Measurements from ENCODE around the gene TEKTIP1. TPM values are rescaled to one million over a fixed set of nuclear protein-coding genes. Genes with fewer than 3 reads are reported as not detected.

The TEKTIP1 gene
- total and polyA plus RNA-seq, 2 of the 4 experiments (the other 2 are of a cell fraction) = not detected

DNA sequence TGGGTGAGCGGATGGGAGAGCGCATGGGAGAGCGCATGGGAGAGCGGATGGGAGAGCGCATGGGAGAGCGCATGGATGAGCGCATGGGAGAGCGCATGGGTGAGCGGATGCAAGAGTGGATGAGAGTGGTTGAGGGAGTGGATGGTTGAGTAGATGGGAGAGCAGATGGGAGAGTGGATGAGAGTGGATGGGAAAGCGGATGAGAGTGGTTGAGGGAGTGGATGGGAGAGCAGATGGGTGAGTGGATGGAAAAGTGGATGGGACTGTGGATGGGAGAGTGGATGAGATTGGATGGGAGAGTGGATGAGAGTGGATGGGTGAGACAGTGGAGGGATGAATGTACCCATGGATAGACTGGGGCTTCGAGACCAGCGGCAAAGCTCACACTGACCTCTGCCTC, 8.6 kb upstream of the TEKTIP1 start:
- WGBS, 2 experiments (ENCODE audit: extremely low coverage in 2 of 2, insufficient read length in 1 of 2) = 94% methylated on average over 10 of the region's 12 CpGs; no CpG with 5 or more reads in 1 of the 2 experiments
- dilution Hi-C loops (cut with HindIII; ENCODE audit: low sequenced_read_pairs, unreplicated experiment) = no loop called here

More for the DNA sequence above, 8.6 kb upstream of the TEKTIP1 start:
- Histone ChIP-seq H3K27ac (ENCODE audit: insufficient read depth, low read length) (no peak overlapping the region), H4K8ac (ENCODE audit: low read depth in 2 of 2, low read length in 2 of 2) (no peak overlapping the region), H3K9me1 (ENCODE audit: insufficient read depth, low read length) (peaks cover 6% of the 10 kb centered on the region; the same call in 1 of the 2 replicates), H2AK5ac (ENCODE audit: low read depth, low read length) (no peak overlapping the region), H3K4me2 (ENCODE audit: low read depth, low read length) (no peak overlapping the region), H3K9ac (ENCODE audit: low read depth, low read length) (no peak overlapping the region), H2AK9ac (replicated peaks; ENCODE audit: low read depth, low read length, poor library complexity) (no peak overlapping the region), H4K5ac (ENCODE audit: low read depth, low read length) (no peak overlapping the region), H3K4ac (ENCODE audit: low read depth, low read length) (no peak overlapping the region), H2AFZ (replicated peaks; ENCODE audit: low read length, poor library complexity) (no peak overlapping the region), H2BK15ac (ENCODE audit: low read depth, low read length) (no peak overlapping the region), H3K9me3 (ENCODE audit: control insufficient read depth, insufficient read depth, low read length) (no peaks in the 10 kb centered on the region), H3K27me3 (ENCODE audit: control insufficient read depth, insufficient read depth, low read length) (no peaks in the 10 kb centered on the region), H3K18ac (ENCODE audit: low read depth, low read length) (no peak overlapping the region), H3K79me1 (ENCODE audit: low read depth in 1 of 2, low read length in 2 of 2) (peaks cover 10 to 24% of the 10 kb centered on the region in 2 experiments), H3K56ac (ENCODE audit: extremely low read depth, insufficient read depth, low read length) (no peak overlapping the region), H2BK20ac (ENCODE audit: low read depth, low read length) (no peak overlapping the region), H4K20me1 (ENCODE audit: insufficient read depth, low read length) (peaks cover 9% of the 10 kb centered on the region), H2BK5ac (ENCODE audit: low read depth, low read length, poor library complexity, severe bottlenecking) (no peak overlapping the region), H3K23ac (ENCODE audit: low read depth, low read length) (no peak overlapping the region), H3K36me3 (ENCODE audit: control insufficient read depth, insufficient read depth, low read length) (peaks cover 72% of the 10 kb centered on the region), H3K14ac (replicated peaks; ENCODE audit: low read depth, low read length) (no peak overlapping the region), H4K91ac (ENCODE audit: insufficient read depth, low read depth, low read length) (no peak overlapping the region), H2BK120ac (ENCODE audit: low read depth, low read length) (no peak overlapping the region), H3K4me3 (ENCODE audit: insufficient read depth, low read depth, low read length) (no peak overlapping the region), H3K4me1 (ENCODE audit: control insufficient read depth, insufficient read depth, low read length) (no peaks in the 10 kb centered on the region)
- in situ Hi-C loops (cut with MboI; ENCODE audit: low sequenced_read_pairs) = no loop called here
- CTCF ChIA-PET = no interaction called here
- DNase-seq = no peak
- intact Hi-C loops (cut with micrococcal nuclease) = no loop called here
- no peak for ATAC-seq (ENCODE audit: low read depth)
- POLR2A ChIA-PET (ENCODE audit: unreplicated experiment) = no interaction called here
- TF ChIP-seq MAFK (IDR thresholded peaks at IDR 0.05; ENCODE audit: low read depth, low read length) = no peak
- no peak for TF ChIP-seq POLR2A (IDR thresholded peaks at IDR 0.05; ENCODE audit: low read depth, low read length)
- TF ChIP-seq NFE2L2 (IDR thresholded peaks at IDR 0.05; ENCODE audit: low read depth, low read length) = no peak
- TF ChIP-seq MXI1 (IDR thresholded peaks at IDR 0.05; ENCODE audit: borderline replicate concordance, low read depth, low read length) = no peak
- TF ChIP-seq, protein P1, sequence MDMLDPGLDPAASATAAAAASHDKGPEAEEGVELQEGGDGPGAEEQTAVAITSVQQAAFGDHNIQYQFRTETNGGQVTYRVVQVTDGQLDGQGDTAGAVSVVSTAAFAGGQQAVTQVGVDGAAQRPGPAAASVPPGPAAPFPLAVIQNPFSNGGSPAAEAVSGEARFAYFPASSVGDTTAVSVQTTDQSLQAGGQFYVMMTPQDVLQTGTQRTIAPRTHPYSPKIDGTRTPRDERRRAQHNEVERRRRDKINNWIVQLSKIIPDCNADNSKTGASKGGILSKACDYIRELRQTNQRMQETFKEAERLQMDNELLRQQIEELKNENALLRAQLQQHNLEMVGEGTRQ (IDR thresholded peaks at IDR 0.05; ENCODE audit: low read depth, low read length) = no peak
- TF ChIP-seq RFX5 (IDR thresholded peaks at IDR 0.05; ENCODE audit: low read depth, low read length) = no peak
- TF ChIP-seq CEBPB (IDR thresholded peaks at IDR 0.05; ENCODE audit: low read depth, low read length) = no peak
- TF ChIP-seq RCOR1 (IDR thresholded peaks at IDR 0.05; ENCODE audit: insufficient replicate concordance, low read length) = no peak
- no peak for TF ChIP-seq BHLHE40 (IDR thresholded peaks at IDR 0.05; ENCODE audit: low read depth, low read length)
- TF ChIP-seq RAD21 (IDR thresholded peaks at IDR 0.05; ENCODE audit: low read length) = no peak
- no peak for TF ChIP-seq FOS (IDR thresholded peaks at IDR 0.05; ENCODE audit: low read depth, low read length)
- TF ChIP-seq MAZ (IDR thresholded peaks at IDR 0.05; ENCODE audit: borderline replicate concordance, low read depth, low read length) = no peak
- no peak for TF ChIP-seq SMC3 (IDR thresholded peaks at IDR 0.05; ENCODE audit: low read depth, low read length)
- no peak for TF ChIP-seq CHD1 (IDR thresholded peaks at IDR 0.05; ENCODE audit: low read depth, low read length)
- TF ChIP-seq, protein P2, sequence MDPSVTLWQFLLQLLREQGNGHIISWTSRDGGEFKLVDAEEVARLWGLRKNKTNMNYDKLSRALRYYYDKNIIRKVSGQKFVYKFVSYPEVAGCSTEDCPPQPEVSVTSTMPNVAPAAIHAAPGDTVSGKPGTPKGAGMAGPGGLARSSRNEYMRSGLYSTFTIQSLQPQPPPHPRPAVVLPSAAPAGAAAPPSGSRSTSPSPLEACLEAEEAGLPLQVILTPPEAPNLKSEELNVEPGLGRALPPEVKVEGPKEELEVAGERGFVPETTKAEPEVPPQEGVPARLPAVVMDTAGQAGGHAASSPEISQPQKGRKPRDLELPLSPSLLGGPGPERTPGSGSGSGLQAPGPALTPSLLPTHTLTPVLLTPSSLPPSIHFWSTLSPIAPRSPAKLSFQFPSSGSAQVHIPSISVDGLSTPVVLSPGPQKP (IDR thresholded peaks at IDR 0.05; ENCODE audit: borderline replicate concordance, low read depth, low read length) = no peak
- TF ChIP-seq, protein P3, sequence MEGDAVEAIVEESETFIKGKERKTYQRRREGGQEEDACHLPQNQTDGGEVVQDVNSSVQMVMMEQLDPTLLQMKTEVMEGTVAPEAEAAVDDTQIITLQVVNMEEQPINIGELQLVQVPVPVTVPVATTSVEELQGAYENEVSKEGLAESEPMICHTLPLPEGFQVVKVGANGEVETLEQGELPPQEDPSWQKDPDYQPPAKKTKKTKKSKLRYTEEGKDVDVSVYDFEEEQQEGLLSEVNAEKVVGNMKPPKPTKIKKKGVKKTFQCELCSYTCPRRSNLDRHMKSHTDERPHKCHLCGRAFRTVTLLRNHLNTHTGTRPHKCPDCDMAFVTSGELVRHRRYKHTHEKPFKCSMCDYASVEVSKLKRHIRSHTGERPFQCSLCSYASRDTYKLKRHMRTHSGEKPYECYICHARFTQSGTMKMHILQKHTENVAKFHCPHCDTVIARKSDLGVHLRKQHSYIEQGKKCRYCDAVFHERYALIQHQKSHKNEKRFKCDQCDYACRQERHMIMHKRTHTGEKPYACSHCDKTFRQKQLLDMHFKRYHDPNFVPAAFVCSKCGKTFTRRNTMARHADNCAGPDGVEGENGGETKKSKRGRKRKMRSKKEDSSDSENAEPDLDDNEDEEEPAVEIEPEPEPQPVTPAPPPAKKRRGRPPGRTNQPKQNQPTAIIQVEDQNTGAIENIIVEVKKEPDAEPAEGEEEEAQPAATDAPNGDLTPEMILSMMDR (conservative IDR thresholded peaks at IDR 0.05; ENCODE audit: low read depth, low read length) = no peak
- BruUV-seq (replicated peaks) = no TSS peak

Data from IMR-90 (cell line).